ENCODE results near the gene BICD1.

Gene BICD1

DNA sequence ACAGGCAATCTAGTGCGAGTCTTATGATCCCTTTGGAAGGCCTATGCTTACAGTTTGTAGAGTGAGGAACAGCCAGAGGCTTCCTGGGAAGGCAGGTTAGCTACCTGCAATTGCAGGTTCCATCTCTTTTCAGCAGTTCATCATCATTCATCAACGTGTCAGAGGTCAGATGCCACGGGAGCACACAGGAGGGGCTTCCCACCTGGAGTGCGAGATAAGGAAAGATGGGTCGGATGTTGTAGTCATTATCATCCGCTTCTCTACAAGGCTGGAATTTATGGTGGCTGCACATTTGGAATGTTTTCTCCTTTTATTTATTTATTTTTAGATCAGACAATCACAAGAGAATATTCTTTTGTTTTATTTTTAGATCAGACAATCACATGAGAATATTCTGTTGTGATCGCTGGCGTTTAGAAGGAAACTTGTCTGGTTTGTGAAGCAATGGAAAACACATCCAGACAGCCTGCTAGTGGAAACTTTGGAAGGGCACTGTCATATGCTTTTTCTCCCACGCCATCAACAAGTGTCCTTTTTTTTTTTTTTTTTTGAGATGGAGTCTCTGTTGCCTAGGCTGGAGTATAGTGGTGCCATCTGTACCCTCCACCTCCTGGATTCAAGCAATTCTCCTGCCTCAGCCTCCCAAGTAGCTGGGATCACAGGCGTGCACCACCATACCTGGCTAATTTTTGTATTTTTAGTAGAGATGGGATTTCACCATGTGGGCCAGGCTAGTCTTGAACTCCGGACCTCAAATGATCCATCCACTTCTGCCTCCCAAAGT lies 1.9 kb upstream of the BICD1 start:
- DNase-seq (ENCODE audit: low spot score), result no peak

DNA sequence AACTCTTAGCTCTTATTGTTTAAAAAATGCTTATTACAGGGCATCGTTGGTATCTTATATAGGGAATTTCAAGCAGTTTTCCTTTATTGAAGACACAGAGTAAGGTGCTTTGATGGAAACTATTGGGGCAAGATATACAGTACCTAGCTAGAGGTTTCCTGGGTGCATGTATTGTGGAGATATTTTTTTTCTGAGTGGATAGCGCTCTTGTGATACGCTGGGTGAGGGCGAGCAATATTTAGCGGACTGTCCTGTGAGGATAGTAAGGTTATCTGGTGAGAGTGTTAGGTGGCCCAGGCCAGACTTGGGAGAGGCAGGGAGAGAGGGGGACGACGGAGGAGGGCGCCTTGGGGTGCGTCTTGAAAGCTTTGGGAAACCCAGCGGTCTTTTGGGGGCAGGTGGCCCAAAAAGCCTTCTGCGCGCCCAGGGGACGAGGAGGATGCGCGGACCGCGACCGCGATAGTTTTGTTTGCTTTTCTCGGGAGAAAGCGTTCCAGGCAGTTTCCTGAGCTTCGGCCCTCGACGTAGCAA lies 596 bp upstream of the BICD1 start:
- DNase-seq (ENCODE audit: low spot score), result no peak

- peak; percentile 25 for DNase-seq (ENCODE audit: low spot score)
Measured at GRCh38 chr12:32107359-32108267, 966 bp downstream of the BICD1 start.

GRCh38 chr12:32108787-32109186 lies 2.1 kb downstream of the BICD1 start:
- DNase-seq (ENCODE audit: low spot score), result no peak

GRCh38 chr12:32110417-32110816 lies 3.8 kb downstream of the BICD1 start:
- no peak for DNase-seq (ENCODE audit: low spot score)

GRCh38 chr12:32110942-32111341 lies 4.3 kb downstream of the BICD1 start:
- no peak for DNase-seq (ENCODE audit: low spot score)

DNA sequence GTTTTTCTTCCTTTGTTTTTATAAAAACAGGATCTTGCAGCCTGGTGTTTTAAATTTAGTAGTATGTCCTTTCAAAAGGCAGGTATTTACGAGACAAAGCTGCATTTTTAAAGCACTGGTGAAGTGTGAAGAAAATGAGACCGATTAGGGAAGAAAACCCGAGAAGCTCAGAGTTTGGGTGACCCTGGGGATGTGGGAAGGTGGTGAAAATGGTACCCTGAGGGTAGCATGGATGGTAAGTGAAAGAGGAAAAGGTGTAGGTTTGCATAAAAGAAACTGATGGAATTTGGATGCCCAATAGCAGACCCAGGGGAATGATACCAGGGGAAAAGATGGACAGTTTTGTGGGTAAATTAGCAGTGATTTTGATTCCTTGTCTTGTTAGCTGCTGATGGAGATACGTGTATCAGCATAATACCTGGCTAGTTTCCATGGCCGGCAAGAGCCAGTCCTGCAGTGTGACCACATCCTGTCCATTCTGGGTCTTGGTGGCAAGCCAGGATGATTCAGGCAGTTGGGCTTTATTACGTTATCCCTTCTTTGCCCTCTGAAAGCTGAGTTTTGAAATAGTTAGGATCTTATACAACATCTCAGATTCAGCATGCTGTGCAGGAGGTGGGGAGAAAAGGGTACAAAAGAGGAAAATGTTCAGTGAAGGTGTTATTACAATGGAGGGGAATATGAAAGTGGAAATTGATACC lies 8.9 kb downstream of the BICD1 start:
- no peak for DNase-seq (ENCODE audit: low spot score)

DNA sequence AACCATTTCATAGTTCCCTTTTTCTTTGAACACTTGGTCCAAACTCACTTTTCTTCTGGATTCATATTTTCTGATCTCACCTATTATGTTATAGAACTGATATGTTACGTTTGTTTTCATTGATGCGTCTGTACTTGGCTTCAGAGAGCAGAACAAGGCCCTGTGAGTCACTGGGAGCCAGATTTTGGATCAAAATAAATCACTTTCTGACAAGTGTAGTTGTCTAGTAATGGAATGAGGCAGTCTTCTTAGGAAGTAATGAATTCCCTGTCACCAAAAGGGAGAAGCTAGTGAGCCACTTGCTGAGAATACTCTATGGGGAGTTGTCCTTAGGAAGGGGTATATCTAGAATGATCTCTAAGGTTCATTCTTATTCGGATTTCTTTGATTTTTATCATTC lies 10.2 kb downstream of the BICD1 start:
- no peak for DNase-seq (ENCODE audit: low spot score)

- DNase-seq (ENCODE audit: low spot score), result no peak
Measured at GRCh38 chr12:32117316-32117715, 10.7 kb downstream of the BICD1 start.

DNA sequence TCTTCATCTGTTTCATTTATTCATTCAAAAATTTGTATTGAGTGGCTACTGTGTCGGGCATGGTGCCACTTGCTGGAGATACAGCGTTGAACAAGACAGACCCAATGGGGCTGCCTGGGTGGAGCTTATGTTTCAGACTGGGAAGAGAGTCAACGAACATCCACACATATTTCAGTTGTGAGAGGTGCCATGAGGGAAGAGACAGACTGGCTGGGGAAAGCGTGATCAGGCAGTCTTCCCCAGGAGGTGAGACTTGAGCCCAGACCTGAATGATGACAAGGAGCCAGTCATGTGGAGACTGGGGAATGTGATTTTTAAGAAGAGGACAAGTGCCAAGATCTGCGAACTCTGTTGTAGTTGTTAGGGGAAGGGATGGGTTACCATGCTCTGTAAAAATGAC lies 12.2 kb downstream of the BICD1 start:
- no peak for DNase-seq (ENCODE audit: low spot score)

DNA sequence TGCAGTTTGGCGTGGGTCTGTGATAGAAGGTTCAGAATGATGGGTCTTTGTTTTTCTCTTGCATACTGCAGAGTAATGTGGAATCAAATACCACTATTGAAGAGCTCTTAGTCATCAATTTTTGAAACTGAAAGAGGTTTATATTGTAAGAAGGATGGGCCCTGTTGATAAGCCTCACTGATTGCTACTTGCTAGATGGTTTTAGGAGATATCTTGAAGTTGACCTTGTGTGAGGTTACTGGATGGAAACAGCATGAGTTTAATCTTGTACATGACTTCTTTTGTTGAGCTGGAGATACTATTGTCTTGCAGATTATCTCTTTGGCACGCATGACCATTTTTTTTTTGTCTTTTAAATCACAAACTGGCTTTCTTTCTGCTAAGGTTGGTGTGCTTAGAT lies 13.8 kb downstream of the BICD1 start:
- DNase-seq (ENCODE audit: low spot score), result no peak

DNA sequence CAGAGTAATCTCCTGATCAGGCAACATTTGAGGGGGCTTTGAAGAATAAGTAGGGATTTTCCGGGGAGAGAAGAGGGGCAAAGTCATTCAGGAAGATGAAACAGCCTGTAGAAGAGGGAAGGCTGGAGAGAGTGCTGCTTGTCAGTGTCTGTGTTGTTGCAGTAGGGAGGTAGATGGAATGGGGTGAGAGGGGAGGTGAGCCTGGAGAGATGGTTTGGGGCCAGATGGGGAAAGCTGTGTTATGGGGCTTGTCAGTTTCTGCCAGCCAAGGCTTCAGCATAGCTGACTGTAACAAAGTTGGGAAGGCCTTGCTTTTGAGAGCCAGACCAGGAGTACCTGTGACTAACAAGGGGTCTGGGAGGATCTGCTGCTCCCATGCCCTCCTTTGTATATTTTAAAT lies 18.0 kb downstream of the BICD1 start:
- no peak for DNase-seq (ENCODE audit: low spot score)

GRCh38 chr12:32125455-32126084 lies 18.9 kb downstream of the BICD1 start:
- no peak for DNase-seq (ENCODE audit: low spot score)

- DNase-seq (ENCODE audit: low spot score), result no peak
Measured at GRCh38 chr12:32126720-32127119, 20.1 kb downstream of the BICD1 start.

GRCh38 chr12:32131666-32132065 lies 25.0 kb downstream of the BICD1 start:
- no peak for DNase-seq (ENCODE audit: low spot score)

DNA sequence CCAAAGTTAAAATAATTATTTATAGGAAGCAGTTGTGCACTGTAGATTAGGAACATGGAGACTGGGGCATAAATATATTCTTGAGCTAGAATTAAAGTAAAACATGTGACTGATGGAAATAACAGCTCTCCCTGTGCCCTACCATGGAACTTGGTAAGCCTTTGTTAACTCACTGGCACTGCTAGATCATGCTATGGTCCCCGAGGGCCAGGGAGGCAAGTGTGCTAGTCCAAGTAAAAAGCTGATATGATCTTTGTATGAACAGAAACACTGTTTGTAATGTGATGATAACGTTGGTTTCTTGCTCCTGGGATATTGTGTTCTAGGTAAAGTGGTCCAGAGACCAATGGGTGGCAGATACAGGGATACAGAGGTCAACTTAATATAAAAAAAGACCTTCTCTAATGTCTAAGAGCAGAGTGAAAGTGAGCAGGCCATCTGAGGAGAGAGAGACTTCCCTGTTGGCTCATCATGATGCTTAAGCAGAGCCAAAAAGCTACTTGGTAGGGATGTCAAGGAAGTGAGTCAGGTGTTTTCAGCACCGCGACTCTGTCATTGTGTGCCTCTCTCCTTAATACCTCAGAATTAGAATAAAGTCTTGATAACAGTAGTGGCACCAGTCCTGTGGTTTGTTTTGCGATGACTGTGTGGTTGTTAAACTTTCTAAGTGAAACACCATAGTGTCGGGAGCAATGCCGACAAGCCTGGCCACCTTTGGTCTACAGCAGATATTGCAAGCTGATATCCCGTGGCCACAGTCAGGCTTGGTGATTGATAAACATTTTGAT lies 27.6 kb downstream of the BICD1 start:
- DNase-seq (ENCODE audit: low spot score), result no peak

DNA sequence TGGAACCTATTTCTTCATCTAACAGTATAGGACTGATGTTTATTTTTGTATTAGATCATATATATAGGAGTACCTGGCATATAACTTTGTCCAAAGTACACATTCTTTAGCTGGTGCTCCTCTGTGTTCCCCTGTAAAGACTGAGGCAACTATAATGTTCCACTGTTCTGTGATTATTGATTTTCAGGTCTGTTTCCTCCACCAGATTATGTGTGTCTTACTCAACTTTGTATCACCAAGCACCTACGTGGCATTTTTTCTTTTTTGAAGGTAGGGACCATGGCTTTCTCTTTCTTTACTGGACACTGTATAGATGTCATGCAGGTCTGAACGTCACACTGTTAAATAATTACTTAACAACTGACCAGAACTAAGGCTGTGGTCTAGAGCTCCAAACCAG lies 29.3 kb downstream of the BICD1 start:
- peak; percentile 21 for DNase-seq (ENCODE audit: low spot score)

- DNase-seq (ENCODE audit: low spot score), result no peak
Measured at GRCh38 chr12:32136404-32136803, 29.8 kb downstream of the BICD1 start.

DNA sequence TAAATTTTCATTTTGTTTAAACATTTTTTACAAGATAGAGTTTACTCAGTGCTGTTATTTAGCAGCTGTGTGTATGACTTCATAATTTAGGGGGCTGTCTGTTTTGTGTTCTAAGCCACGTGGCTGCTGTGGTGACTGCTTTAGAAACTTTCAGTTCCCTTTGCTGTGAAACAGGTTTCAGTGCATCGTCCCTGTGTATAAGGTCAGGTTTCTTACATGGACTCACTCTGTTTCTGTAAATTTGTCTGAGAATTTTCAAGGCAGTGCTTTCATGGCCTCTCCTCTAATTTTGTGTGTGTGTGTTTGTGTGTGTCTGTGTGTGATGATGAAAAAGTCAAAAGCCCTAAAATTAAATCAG lies 32.4 kb downstream of the BICD1 start:
- no peak for DNase-seq (ENCODE audit: low spot score)

DNA sequence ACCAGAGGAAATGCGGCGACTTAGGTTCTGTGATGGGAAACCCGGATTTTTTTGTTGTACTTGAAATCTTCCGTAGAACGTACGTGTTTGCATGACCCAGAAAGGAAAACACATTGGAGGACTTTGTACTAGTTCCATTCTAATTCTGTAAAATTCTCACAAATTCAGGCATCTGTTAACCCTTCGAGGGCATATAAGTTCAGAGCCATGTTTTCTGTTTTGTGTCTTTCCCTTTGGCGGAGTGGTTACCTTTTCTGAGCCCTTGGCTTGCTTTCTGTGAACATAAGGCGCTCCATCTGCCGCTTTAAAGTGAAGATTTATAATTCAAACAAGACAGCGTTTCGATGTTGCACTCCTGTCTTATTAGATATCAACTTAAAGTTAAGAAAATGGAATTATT lies 34.2 kb downstream of the BICD1 start:
- DNase-seq (ENCODE audit: low spot score), result no peak

GRCh38 chr12:32145096-32145495 lies 38.4 kb downstream of the BICD1 start:
- no peak for DNase-seq (ENCODE audit: low spot score)
